ENCODE measurements around the gene SAPCD2.

DNA sequence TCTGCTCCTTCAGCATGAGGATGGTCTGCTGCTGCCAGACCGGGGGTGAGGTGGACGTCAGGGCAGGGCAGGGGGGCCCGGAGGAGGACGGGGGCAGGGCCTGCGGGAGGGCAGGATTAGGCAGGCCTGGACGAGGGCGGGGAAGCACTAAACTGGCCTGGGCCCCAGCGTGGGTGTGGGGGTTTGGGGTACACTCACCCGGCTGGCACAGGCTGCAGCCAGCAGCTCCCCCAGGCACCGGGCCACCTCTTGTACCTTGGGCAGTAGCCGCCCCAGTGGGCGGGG is 5.5 kb downstream of the SAPCD2 start:
- TF ChIP-seq, protein P1, sequence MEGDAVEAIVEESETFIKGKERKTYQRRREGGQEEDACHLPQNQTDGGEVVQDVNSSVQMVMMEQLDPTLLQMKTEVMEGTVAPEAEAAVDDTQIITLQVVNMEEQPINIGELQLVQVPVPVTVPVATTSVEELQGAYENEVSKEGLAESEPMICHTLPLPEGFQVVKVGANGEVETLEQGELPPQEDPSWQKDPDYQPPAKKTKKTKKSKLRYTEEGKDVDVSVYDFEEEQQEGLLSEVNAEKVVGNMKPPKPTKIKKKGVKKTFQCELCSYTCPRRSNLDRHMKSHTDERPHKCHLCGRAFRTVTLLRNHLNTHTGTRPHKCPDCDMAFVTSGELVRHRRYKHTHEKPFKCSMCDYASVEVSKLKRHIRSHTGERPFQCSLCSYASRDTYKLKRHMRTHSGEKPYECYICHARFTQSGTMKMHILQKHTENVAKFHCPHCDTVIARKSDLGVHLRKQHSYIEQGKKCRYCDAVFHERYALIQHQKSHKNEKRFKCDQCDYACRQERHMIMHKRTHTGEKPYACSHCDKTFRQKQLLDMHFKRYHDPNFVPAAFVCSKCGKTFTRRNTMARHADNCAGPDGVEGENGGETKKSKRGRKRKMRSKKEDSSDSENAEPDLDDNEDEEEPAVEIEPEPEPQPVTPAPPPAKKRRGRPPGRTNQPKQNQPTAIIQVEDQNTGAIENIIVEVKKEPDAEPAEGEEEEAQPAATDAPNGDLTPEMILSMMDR (IDR thresholded peaks at IDR 0.05), result no peak
- TF ChIP-seq POLR2A (IDR thresholded peaks at IDR 0.05) (no peak), POLR2AphosphoS5 (IDR thresholded peaks at IDR 0.05) (no peak), EP300 (IDR thresholded peaks at IDR 0.05) (no peak)
